Muscle of back (tissue), 11 donors: Measurements from ENCODE around the gene MPZ. TPM values are rescaled to one million over a fixed set of nuclear protein-coding genes. Genes with fewer than 3 reads are reported as not detected.

Experiments used
- DNase-seq, 3 donors: peaks; one replicate each; pipeline versions ENCODE4 v3.0.0 to v3.0.0-alpha.2; 2013
- polyA plus RNA-seq, 10 donors: library from polyadenylated mRNA; unstranded; fragments of 120-200 nt; gene quantifications; one replicate each; pipeline ENCODE4 v1.2.1, GENCODE V29; 2013; ENCODE audit not compliant: insufficient read length in 10 of 10

MPZ gene
- polyA plus RNA-seq, 10 donors, result 9.1 to 17.8 (median 13.0) TPM

DNA sequence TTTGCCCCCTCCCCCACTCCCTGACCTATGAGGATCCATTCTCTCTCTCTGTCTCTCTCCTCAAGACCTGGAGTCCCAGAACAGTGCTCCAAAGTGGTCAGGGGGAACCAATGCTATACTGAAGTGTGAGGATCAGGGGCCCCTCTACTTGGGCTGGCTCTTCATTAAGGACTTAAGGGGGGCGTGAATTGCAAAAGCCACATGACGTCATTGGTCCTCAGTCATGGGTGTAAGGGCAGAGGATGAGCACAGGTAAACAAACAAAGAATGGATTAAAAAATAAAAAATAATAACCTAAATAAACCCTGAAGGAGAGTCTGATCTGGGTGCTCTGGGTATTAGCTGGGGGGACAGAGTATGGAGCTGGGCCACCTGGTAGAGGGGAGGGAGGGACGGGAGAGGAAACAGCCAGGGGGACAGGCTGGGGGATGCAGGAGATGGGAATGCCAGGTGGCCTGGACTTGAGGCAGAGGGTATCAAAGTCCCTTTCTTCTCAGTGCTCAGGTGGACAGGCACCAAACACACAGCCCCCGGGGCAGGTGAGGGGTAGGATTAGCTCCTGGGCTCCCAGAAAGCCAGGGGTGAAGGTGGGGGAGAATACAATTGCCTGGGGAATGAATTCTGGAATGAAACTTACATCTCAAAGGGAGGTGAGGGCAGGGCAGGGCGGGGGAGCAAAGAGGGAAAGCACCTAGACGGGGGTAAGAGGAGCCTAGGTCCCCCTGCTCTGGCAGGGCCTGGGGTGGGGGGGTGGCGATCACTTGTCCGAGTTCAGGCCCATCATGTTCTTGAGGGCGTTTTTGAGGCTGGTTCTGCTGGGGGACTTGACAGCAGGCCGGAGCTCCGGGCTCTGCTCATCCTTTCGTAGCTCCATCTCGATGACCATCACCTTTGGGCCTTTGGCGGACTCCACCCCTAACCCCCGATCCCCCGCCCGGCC, 4.6 kb downstream of the MPZ start:
- no peak for DNase-seq

DNA sequence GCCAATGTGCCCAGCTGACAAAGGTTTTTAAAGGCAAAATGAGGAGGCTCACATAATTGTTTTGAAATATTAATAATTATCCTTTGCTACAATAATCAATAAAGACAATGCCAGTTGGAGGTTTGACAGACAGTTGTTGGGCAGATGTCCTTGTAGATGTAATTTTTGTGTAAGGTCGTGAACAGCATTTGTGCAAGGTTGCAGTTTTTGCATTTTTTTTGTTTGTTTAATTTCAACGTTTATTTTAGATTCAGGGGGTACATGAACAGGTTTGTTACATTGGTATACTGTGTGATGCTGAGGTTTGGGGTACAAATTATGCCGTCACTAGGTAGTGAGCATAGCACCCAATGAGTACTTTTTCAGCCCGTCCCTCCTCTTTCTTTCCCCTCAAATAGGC, 9.3 kb downstream of the MPZ start:
- no peak for DNase-seq

GRCh38 chr1:161299347-161299746, 10.4 kb downstream of the MPZ start:
- no peak for DNase-seq

DNA sequence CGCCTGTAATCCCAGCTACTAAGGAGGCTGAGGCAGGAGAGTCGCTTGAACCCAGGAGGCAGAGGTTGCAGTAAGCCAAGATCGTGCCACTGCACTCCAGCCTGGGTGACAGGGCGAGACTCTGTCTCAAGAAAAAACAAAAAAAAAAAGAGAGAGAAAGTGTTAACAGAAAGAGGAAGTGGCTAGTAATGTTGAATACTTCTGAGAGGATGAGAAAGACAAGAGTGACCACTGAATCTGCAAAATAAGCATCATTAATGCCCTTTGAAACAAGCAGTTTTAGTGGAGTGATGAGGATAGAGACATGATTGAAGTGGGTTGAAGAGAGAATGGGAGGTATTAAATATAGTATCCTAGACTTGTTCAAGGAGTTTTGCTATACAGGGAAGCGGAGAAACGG, 11.7 kb downstream of the MPZ start:
- no peak for DNase-seq

DNA sequence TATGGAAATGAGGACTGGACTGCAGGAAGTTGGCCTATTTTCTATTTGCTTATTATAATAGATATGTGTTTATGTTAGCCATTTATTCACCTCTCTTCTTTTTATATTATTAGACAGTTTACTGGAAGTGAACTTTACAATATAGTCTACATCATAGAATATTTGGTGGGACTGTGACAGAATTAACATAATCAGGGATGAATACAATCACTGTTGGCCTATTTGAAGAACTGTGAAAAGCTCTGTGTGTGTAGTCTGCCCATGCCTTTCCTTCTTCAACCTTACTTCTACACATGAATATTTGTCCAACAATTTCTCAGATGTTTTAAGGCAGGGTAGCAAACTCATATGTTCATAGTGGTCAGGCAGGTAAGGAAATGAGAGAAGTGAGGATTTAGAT, 12.4 kb downstream of the MPZ start:
- DNase-seq, result no peak

GRCh38 chr1:161290779-161291178, 19.0 kb downstream of the MPZ start:
- DNase-seq, result no peak

- DNase-seq, result no peak
Measured at GRCh38 chr1:161287482-161288054, 22.2 kb downstream of the MPZ start.

DNA sequence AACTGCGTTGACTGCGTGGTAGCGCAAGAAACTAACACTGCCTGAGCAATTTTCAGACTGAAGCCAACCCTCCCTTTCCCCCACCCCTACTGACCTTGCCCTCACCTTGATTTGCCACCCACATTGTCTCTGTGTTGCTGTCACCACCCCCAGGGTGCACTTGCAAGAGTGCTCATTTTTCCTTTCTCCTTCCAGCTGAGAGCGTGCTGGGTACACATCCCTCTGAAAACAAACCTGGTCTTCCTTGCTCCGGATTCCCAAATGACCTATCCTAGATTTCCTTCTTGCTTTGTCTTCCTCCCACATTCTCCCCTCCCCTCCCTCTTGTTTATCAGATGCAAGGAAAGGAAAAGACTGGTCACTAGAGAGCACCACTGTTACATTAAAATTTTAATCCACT, 24.2 kb downstream of the MPZ start:
- DNase-seq, result no peak

- no peak for DNase-seq
Measured at GRCh38 chr1:161285113-161285512, 24.7 kb downstream of the MPZ start.

DNA sequence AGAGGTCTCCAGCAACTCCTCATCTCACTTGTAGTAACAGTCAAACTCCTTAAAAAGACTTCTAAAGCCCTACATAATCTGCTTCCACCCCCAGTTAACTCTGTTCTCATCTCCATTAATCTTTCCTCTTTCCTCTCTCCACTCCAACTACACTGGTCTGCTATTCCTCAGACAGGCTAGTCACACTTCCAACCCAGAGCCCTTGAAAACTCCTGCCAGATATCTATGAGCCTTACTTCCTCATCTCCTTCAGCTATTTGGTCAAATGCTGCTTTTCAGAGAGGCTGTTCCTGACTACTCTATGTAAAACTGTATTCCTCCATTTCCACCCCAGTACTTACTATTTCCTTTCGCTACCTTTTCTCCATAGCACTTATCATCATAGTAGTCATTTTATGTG, 26.8 kb downstream of the MPZ start:
- DNase-seq, result no peak

DNA sequence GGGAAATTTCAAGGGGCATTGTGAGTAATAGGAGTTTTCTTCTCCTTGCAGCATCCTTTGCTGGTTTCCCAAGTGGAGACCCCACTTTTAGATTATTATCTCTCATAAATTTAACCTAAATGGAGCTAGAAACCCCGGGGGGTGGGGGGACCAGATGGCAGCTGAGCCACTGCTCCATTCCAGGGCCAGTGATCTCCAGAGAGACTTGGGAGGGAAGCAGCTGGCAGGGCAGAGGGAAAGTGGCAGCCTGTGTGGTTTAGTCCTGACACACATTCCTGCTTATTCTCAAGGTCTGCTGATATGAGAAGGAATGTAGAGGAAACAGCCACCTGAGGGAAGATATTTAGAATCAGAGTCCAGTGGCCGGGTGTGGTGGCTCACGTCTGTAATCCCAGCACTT, 34.9 kb downstream of the MPZ start:
- DNase-seq, result no peak

GRCh38 chr1:161273402-161273801, 36.4 kb downstream of the MPZ start:
- DNase-seq, result no peak

DNA sequence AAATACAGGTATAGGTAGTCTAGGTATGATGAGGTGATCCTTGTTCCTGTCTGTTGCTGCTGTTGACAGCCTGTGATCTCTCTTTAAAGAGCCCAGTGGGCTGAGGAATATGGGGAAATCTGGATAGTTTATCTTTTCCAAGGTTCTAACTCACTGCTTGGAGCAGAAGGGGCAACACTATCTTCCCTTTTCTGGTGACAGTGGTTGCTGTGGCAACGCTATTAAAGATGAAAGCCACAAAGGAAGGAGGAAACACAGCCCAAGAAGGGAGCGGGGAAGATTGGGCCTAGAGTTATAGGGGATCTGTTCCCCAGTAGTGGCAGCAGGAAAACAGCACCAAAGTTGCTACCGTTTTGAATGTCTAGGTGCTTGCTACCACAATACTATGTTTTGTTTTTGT, 42.4 kb downstream of the MPZ start:
- no peak for DNase-seq

GRCh38 chr1:161266836-161267235, 42.9 kb downstream of the MPZ start:
- DNase-seq, result no peak

- DNase-seq, result no peak
Measured at GRCh38 chr1:161266202-161266601, 43.6 kb downstream of the MPZ start.

DNA sequence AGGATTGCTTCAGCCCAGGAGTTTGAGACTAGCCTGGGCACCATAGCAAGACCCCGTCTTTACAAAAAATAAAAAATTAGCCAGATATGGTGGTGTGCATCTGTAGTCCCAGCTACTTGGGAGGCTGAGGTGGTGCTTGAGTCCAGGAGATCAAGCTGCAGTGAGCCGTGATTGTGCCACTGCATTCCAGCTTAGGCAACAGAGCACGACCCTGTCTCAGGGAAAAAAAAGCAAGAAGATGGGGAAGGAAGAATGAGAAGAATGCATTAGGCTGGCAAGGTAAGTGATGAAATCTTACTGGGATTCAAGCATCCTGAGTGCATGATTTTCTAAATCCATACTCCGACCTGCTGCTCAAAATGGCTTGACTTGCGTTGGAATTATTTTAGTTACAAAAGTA, 44.5 kb downstream of the MPZ start:
- no peak for DNase-seq

DNA sequence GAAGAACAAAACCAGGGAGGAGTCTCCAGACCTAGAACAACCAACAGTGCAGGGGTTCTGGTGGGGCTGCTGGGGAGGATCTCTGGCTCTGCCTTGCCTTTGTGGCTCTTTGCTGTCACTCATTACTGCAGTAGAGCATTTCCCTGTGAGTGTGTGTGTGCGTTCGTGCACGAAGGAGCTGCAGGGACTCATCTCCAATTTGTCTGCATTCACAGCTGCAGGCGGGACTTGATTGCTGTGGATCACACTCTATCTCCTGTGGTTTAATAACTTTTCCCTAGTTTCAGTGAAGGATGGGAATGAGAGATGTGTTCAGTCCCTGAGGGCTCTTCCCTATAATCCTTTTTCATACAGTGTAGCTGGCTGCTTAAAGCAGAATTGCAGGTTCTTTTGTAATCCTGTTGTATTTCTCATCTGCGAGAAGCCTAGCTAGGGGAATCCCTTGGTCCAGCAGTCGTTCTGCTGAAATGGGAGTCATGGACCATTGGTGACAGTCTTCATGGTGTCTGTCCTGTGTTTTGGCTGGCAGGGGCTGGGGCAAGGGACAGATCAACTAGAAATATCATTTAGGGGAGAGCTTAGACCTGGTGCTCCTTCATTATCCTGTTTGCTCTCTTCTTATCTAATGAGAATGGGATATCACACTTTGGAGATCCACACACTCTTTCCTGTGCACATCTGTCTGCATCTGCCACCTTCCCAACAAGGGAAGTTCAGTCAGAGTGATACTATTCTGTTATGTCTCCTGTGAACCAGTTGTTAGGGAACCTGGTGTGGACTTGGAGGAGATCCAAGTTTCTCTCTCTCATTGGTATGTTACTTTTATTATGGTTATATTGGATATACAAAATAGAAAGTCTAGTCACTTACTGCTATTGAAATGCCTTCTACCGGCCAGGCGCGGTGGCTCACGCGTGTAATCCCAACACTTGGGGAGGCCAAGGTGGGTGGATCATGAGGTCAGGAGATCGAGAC, 48.2 kb downstream of the MPZ start:
- no peak for DNase-seq

GRCh38 chr1:161260376-161261260, 49.1 kb downstream of the MPZ start:
- no peak for DNase-seq

DNA sequence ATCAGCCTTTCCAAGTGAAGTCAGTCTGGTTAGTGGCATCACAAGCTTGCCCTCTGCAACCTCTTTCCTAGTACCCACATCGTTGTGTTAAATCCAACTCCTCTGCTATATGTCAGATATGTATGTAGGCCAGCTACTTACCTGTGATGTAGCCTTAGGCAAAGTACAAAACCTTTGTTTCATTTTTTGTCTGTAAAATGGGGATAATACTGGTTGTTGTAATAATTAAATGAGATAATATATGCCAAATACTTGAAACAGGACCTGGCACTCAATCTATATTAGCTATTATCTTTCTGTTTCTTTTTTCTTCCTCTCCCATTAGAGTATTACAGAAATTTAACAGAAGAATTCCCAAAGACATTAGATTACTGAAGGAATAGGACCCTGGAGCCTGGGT, 50.0 kb downstream of the MPZ start:
- DNase-seq, result no peak

DNA sequence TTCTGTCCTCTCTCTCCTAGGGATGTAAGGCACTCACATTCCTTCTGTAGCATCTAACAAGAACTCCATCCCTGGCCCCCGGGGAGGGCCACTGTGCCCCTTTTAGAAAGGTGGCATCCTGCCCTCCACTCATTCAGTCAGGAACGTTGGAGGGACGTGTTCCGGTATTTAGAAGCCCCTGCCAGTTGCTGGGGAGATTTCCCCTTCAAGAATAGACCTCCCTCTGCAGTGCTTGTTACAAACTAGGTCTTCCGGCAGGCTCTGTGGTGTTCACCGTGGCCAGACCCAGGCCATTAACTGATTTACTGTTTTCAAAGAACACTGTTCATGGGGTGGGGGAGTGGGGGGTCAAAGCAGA, 50.4 kb downstream of the MPZ start:
- DNase-seq, result no peak
